ENCODE data around the gene FRS3. TPM values are rescaled to one million over a fixed set of nuclear protein-coding genes. Genes with fewer than 3 reads are reported as not detected.

Gene FRS3
- total RNA-seq, 1 experiment from 2014 or later = 4.3 TPM

DNA sequence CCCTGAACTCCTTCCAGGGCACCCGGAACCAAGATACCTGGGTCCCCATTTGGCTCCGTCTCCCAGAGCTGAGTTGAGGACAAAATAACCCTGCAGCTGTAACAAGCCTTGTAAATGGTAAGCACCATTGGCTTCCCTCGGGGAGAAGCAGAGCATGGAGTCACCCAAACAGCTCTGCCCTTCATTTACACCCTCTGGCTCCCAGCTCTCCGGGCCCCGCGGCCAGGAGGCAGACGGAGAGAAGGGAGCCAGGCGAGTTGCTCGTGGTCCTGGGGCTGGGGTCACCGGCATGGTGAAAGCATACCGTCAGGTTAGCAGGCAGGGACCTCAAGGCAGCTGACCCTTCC is 46.4 kb downstream of the FRS3 start:
- Histone ChIP-seq H3K4me1 (ENCODE audit: insufficient read depth, low read length) (peaks cover 11% of the 10 kb centered on the region; the same call in 1 of the 2 replicates), H2AFZ (ENCODE audit: low read length) (peak overlapping the region; percentile 67), H3K4me3 (ENCODE audit: low read length) (peak overlapping the region; percentile 71; the same call in 1 of the 2 replicates), H3K27ac (ENCODE audit: low read length) (no peak overlapping the region), H3K9me3 (ENCODE audit: low read length) (no peaks in the 10 kb centered on the region), H3F3A (ENCODE audit: low read length, unreplicated experiment) (no peaks in the 10 kb centered on the region), H4K20me1 (ENCODE audit: low read length) (no peaks in the 10 kb centered on the region), H3K9me2 (replicated peaks; ENCODE audit: low read length) (no peaks in the 10 kb centered on the region), H3K36me3 (ENCODE audit: low read depth, low read length) (no peaks in the 10 kb centered on the region), H3K4me2 (ENCODE audit: low read length) (peak overlapping the region; percentile 76), H3K27me3 (ENCODE audit: low read length) (no peaks in the 10 kb centered on the region), H3K9ac (ENCODE audit: low read length) (no peak overlapping the region), H3K79me2 (ENCODE audit: low read length) (no peaks in the 10 kb centered on the region)
- ChIA-PET POLR2A (ENCODE audit: unreplicated experiment) (interaction anchor here (0.6 kb wide), 1 partner anchor 39 kb away, joined by 5 read pairs; no protein-coding TSS in a partner anchor), CTCF (interaction anchor here (1.2 kb wide), 1 partner anchor 53 kb away, joined by 4 read pairs; no protein-coding TSS in a partner anchor)
- intact Hi-C loops (cut with micrococcal nuclease) = no loop called here
- no TSS peak for BruUV-seq (replicated peaks)
- ATAC-seq (no peak), DNase-seq (no peak)
- TF ChIP-seq CTCF (conservative IDR thresholded peaks at IDR 0.05; ENCODE audit: low read depth, low read length) = no peak
- TF ChIP-seq EZH2 (IDR thresholded peaks at IDR 0.05; ENCODE audit: low read length, unreplicated experiment) = no peak
- TF ChIP-seq EZH2phosphoT487 (IDR thresholded peaks at IDR 0.05; ENCODE audit: borderline replicate concordance, low read length) = no peak

DNA sequence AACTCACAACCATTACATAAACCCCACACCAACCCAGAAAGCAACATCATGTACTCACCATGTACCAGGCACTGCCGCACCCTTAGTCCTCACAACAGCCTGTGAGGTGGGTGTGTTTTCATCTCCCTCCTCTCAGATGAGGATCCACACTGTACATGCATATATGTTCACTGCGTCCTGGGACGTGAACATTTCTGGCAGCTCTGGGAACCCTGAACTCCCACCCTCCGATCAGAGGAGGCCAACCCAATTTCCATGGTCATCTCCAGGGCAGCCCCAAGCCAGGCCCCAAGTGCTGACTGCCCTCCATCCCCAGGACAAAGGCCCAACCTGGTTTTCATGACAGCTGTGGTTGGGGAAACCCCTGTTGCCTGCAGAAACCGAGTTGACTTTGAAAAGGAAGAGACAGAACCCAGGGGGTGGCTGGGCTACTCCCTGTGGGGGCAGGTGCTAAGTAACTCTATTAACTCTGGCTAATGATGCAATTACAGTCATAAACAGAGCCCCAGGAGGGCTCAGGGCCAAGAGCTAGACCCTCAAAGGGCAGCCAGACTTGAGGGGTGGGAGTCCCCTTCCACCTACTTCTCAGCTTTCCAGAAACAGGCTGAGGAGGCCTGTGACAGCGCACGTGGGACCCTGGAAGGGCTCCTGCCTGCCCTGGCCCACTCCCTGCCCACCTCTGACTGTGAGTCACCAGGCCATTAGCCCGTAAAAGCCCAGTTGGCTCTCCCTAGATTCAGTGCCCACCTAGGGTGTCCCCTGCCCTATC is 46.9 kb downstream of the FRS3 start:
- Histone ChIP-seq H3K4me2 (ENCODE audit: low read length) (peak overlapping the region; percentile 76; the same call in 1 of the 2 replicates), H4K20me1 (ENCODE audit: low read length) (no peaks in the 10 kb centered on the region), H3K79me2 (ENCODE audit: low read length) (no peaks in the 10 kb centered on the region), H3K9me2 (replicated peaks; ENCODE audit: low read length) (no peaks in the 10 kb centered on the region), H3F3A (ENCODE audit: low read length, unreplicated experiment) (no peaks in the 10 kb centered on the region), H3K9ac (ENCODE audit: low read length) (no peak overlapping the region), H3K9me3 (ENCODE audit: low read length) (no peaks in the 10 kb centered on the region), H3K4me3 (ENCODE audit: low read length) (no peak overlapping the region), H3K4me1 (ENCODE audit: insufficient read depth, low read length) (peaks cover 11% of the 10 kb centered on the region; the same call in 1 of the 2 replicates), H3K27ac (ENCODE audit: low read length) (no peak overlapping the region), H2AFZ (ENCODE audit: low read length) (no peak overlapping the region), H3K27me3 (ENCODE audit: low read length) (no peaks in the 10 kb centered on the region), H3K36me3 (ENCODE audit: low read depth, low read length) (no peaks in the 10 kb centered on the region)
- no peak for TF ChIP-seq CTCF (conservative IDR thresholded peaks at IDR 0.05; ENCODE audit: low read depth, low read length)
- TF ChIP-seq EZH2phosphoT487 (IDR thresholded peaks at IDR 0.05; ENCODE audit: borderline replicate concordance, low read length) = no peak
- no peak for TF ChIP-seq EZH2 (IDR thresholded peaks at IDR 0.05; ENCODE audit: low read length, unreplicated experiment)
- ATAC-seq = no peak
- DNase-seq = no peak
- POLR2A ChIA-PET (ENCODE audit: unreplicated experiment) = no interaction called here
- CTCF ChIA-PET = interaction anchor here (1.2 kb wide), 1 partner anchor 54 kb away, joined by 4 read pairs; no protein-coding TSS in a partner anchor
- intact Hi-C loops (cut with micrococcal nuclease) = no loop called here
- BruUV-seq (replicated peaks) = TSS peak; percentile 24

GRCh38 chr6:41732149-41732548 is 47.6 kb downstream of the FRS3 start:
- POLR2A ChIA-PET (ENCODE audit: unreplicated experiment) = no interaction called here

More at GRCh38 chr6:41732149-41732548, 47.6 kb downstream of the FRS3 start:
- H3K27ac ChIP-seq (ENCODE audit: low read length) = no peak overlapping the region
- no peaks in the 10 kb centered on the region for H3K9me3 ChIP-seq (ENCODE audit: low read length)
- ATAC-seq = no peak
- CTCF ChIA-PET = no interaction called here
- H3K27me3 ChIP-seq (ENCODE audit: low read length) = no peaks in the 10 kb centered on the region
- no peaks in the 10 kb centered on the region for H3K36me3 ChIP-seq (ENCODE audit: low read depth, low read length)
- intact Hi-C loops (cut with micrococcal nuclease) = no loop called here
- TF ChIP-seq CTCF (conservative IDR thresholded peaks at IDR 0.05; ENCODE audit: low read depth, low read length) = no peak
- no peak for TF ChIP-seq EZH2phosphoT487 (IDR thresholded peaks at IDR 0.05; ENCODE audit: borderline replicate concordance, low read length)
- no peak for TF ChIP-seq EZH2 (IDR thresholded peaks at IDR 0.05; ENCODE audit: low read length, unreplicated experiment)
- H3K9ac ChIP-seq (ENCODE audit: low read length) = no peak overlapping the region
- no peaks in the 10 kb centered on the region for H4K20me1 ChIP-seq (ENCODE audit: low read length)
- no peaks in the 10 kb centered on the region for H3K79me2 ChIP-seq (ENCODE audit: low read length)
- no TSS peak for BruUV-seq (replicated peaks)
- no peak overlapping the region for H3K4me3 ChIP-seq (ENCODE audit: low read length)
- no peaks in the 10 kb centered on the region for H3K9me2 ChIP-seq (replicated peaks; ENCODE audit: low read length)
- H3K4me2 ChIP-seq (ENCODE audit: low read length) = no peak overlapping the region
- H3F3A ChIP-seq (ENCODE audit: low read length, unreplicated experiment) = no peaks in the 10 kb centered on the region
- no peak overlapping the region for H2AFZ ChIP-seq (ENCODE audit: low read length)
- peaks cover 11% of the 10 kb centered on the region; the same call in 1 of the 2 replicates for H3K4me1 ChIP-seq (ENCODE audit: insufficient read depth, low read length)
- DNase-seq = no peak

Data from PC-3 (cell line).